Adrenal gland (tissue), 5 donors: ENCODE measurements around the gene ZDHHC4.

Experiments
- POLR2A ChIP-seq, 2 donors: fragments of 450-650 bp; IDR thresholded peaks; one replicate each; pipeline ENCODE4 v1.6.1; 2017; ENCODE audit warnings: antibody characterized with exemption in 2 of 2, mild to moderate bottlenecking in 2 of 2, moderate library complexity in 1 of 2
- TF ChIP-seq, protein P1 (sequence below), 6 experiments: fragments of 450-650 bp in 4 of 6; fragments of 200-600 bp in 2 of 6; sonication (generic) in 1 of 6; IDR thresholded peaks; 1 replicate in 5 of 6; 2 replicates in 1 of 6; pipeline versions ENCODE4 v1.5.1 to v1.8.0; 2016 to 2021; ENCODE audit warnings: antibody characterized with exemption in 6 of 6, mild to moderate bottlenecking in 2 of 6, moderate library complexity in 1 of 6
- donor health status: DM: no; HTN: no; CAD: no.

- TF ChIP-seq, protein P1, sequence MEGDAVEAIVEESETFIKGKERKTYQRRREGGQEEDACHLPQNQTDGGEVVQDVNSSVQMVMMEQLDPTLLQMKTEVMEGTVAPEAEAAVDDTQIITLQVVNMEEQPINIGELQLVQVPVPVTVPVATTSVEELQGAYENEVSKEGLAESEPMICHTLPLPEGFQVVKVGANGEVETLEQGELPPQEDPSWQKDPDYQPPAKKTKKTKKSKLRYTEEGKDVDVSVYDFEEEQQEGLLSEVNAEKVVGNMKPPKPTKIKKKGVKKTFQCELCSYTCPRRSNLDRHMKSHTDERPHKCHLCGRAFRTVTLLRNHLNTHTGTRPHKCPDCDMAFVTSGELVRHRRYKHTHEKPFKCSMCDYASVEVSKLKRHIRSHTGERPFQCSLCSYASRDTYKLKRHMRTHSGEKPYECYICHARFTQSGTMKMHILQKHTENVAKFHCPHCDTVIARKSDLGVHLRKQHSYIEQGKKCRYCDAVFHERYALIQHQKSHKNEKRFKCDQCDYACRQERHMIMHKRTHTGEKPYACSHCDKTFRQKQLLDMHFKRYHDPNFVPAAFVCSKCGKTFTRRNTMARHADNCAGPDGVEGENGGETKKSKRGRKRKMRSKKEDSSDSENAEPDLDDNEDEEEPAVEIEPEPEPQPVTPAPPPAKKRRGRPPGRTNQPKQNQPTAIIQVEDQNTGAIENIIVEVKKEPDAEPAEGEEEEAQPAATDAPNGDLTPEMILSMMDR (IDR thresholded peaks at IDR 0.05) = no peak
- no peak for TF ChIP-seq POLR2A (IDR thresholded peaks at IDR 0.05)
Observed at GRCh38 chr7:6608081-6608480, 30.8 kb downstream of the ZDHHC4 start.
